Small intestine (tissue), 7 donors: ENCODE measurements around the gene MYOG. TPM values are rescaled to one million over a fixed set of nuclear protein-coding genes. Genes with fewer than 3 reads are reported as not detected.

Experiments used
- DNase-seq, 2 donors: peaks; one replicate each; pipeline versions ENCODE4 v3.0.0 to v3.0.0-alpha.2; 2013
- FAIRE-seq: peaks from 2 replicates; lab custom pipeline; 2012; peaks lifted over from hg19 to GRCh38; lab: Jason Lieb, UNC
- H3K27ac ChIP-seq, 3 donors: one replicate each; pipeline ENCODE4 v1.5.1; 2013; ENCODE audit warnings: low read length in 2 of 3, mild to moderate bottlenecking in 2 of 3, control low read depth in 1 of 3, inconsistent platforms in 1 of 3, low read depth in 1 of 3, moderate library complexity in 1 of 3
- H3K27me3 ChIP-seq, 3 donors: one replicate each; pipeline ENCODE4 v1.6.1; 2013; ENCODE audit warnings: low read length in 3 of 3, inconsistent platforms in 1 of 3; ENCODE audit not compliant: control insufficient read depth in 3 of 3, insufficient read depth in 3 of 3
- H3K36me3 ChIP-seq, 3 donors: one replicate each; pipeline ENCODE4 v1.6.1; 2013; ENCODE audit warnings: low read length in 3 of 3, inconsistent platforms in 1 of 3, low read depth in 1 of 3, mild to moderate bottlenecking in 1 of 3, moderate library complexity in 1 of 3; ENCODE audit not compliant: control insufficient read depth in 3 of 3, insufficient read depth in 2 of 3
- H3K4me1 ChIP-seq, 3 donors: one replicate each; pipeline ENCODE4 v1.6.1; 2013; ENCODE audit warnings: low read length in 2 of 3, inconsistent platforms in 1 of 3, low read depth in 1 of 3, mild to moderate bottlenecking in 1 of 3, moderate library complexity in 1 of 3; ENCODE audit not compliant: control insufficient read depth in 3 of 3, insufficient read depth in 2 of 3
- H3K4me3 ChIP-seq, 3 donors: one replicate each; pipeline ENCODE4 v1.5.1; 2013; ENCODE audit warnings: low read length in 3 of 3, control low read depth in 1 of 3, inconsistent platforms in 1 of 3, low read depth in 1 of 3, mild to moderate bottlenecking in 1 of 3, moderate library complexity in 1 of 3
- H3K9me3 ChIP-seq, 2 donors: one replicate each; pipeline ENCODE4 v1.6.1; 2013; ENCODE audit warnings: low read depth in 1 of 2, low read length in 1 of 2; ENCODE audit not compliant: control insufficient read depth in 2 of 2, insufficient read depth in 1 of 2
- WGBS, 3 donors: extraction: QIAGEN DNeasy Blood & Tissue Kit; methylation state at CpG; one replicate each; pipeline ENCODE4 v1.1.7; 2013; 5-methylcytosine and 5-hydroxymethylcytosine counted together
- polyA plus RNA-seq, 4 donors: library from polyadenylated mRNA; stranded (reverse) in 3 of 4; unstranded in 1 of 4; fragments of 200-250 nt in 3 of 4; fragments of 120-200 nt in 1 of 4; gene quantifications; one replicate each; pipeline versions ENCODE4 v1.2.1 to v1.2.3, GENCODE V29; 2013
- donor health status: healthy with polysubstance abuse.
- donor health status: control.
- donor health status: control.
- donor health status: Bipolar disorder and iron deficiency.
- donor health status: healthy.

Gene MYOG
- polyA plus RNA-seq, 4 donors, result 1.5 TPM; not detected in 3

DNA sequence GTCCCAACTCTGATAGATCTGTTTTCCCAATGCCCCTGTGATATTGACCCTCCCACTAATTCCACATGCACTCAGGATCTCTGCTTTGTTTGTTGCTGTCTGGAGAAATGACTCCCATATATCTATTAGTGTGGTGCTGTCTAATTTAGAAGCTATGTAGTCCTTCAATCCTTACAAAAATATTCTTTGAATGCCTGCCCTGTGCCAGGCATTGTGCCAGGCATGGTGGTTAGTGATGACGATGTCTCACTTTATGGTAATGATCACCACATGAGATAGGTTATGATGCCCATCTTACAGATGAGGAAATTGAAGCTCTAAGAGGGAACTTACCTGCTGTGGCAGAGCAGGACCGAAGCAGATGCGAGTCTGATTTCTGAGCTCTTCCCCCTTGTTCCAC, 12.9 kb downstream of the MYOG start:
- no peaks in the 10 kb centered on the region for H3K9me3 ChIP-seq
- H3K27ac ChIP-seq, result no peak overlapping the region
- H3K27me3 ChIP-seq, result peaks cover 9 to 48% (median 11%) of the 10 kb centered on the region in 3 donors
- FAIRE-seq (no peak), DNase-seq (no peak)
- WGBS, 3 donors, result 77 to 85% (median 82%) methylated on average over 3 of the region's 3 CpGs
- no peak overlapping the region for H3K4me3 ChIP-seq
- no peaks in the 10 kb centered on the region for H3K36me3 ChIP-seq
- no peaks in the 10 kb centered on the region for H3K4me1 ChIP-seq

DNA sequence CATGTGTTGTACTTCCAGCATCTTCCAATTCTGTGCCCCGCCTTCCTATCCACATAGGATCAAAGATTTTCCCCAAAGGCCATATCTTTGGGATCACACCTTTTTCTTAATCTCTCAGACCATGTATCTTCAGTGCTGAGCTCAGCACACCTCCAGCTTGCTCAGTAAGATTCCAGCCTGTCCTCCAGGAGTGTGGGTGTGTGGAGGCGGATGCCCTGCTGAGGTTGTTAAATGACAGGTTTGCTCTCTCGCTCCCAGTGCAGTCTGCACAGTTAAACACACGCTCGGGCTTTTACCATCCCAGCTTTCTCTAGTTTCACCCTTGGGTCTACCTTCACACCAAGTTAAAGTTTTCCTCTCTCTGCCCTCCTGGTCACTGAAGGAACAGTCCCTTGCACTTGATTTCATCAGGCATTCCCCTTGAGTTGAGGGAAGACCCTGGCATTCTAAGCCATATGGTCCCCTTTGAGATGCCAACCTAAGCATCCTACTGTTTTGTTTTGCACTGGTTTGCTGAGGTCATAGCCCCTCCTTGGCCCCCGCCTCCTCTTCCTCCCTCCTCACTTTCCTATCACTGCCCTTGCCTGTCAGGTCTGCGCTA, 13.7 kb downstream of the MYOG start:
- Histone ChIP-seq H3K9me3 (no peaks in the 10 kb centered on the region), H3K27ac (no peak overlapping the region), H3K27me3 (peaks cover 9 to 40% (median 11%) of the 10 kb centered on the region in 3 donors), H3K36me3 (no peaks in the 10 kb centered on the region), H3K4me1 (no peaks in the 10 kb centered on the region), H3K4me3 (no peak overlapping the region)
- 79 to 84% (median 81%) methylated on average over 7 of the region's 7 CpGs for WGBS, 3 donors
- DNase-seq, result no peak
- FAIRE-seq, result no peak

DNA sequence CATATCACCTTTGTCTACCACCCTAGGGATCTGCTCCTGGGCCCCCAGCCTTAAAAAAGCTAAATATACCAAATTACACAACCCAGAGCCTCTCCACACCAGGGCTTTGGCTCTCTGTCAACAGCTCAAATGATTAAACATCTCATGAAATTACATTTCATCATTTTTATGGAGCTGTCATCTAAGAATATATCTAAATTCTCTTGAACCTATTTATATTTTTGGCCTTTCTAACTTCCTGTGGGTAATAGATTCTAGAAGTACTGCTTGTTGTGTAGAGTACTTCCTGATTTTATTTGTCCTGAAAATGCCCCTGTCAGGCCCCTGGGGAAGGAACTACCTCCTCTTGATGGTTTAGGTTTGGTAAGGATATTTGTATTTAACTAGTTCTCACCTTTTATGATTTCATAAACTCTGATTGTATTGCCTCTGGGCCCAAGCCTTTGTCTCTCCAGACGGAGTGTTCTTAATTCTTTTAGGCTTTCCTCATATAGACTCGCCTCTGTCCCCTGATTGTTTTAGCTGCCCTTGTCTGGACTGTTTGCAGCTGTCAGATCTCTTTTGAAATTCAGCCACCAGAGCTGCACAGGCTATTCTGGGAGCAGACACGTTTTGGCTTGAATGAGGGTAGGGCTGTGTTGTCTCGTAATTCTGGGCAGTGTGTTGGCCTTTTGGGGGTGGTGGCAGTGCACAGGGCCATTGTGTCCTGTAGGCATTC, 16.6 kb downstream of the MYOG start:
- peaks cover 0 to 12% (median 2%) of the 10 kb centered on the region in 3 donors for H3K27me3 ChIP-seq
- no peaks in the 10 kb centered on the region for H3K4me1 ChIP-seq
- no peak overlapping the region for H3K4me3 ChIP-seq
- DNase-seq (no peak), FAIRE-seq (no peak)
- H3K27ac ChIP-seq, result peak overlapping the region in 2 of 3 donors; percentile 1 to 13
- no peaks in the 10 kb centered on the region for H3K36me3 ChIP-seq
- 36 to 56% (median 54%) methylated on average over 4 of the region's 4 CpGs for WGBS, 3 donors
- no peaks in the 10 kb centered on the region for H3K9me3 ChIP-seq

DNA sequence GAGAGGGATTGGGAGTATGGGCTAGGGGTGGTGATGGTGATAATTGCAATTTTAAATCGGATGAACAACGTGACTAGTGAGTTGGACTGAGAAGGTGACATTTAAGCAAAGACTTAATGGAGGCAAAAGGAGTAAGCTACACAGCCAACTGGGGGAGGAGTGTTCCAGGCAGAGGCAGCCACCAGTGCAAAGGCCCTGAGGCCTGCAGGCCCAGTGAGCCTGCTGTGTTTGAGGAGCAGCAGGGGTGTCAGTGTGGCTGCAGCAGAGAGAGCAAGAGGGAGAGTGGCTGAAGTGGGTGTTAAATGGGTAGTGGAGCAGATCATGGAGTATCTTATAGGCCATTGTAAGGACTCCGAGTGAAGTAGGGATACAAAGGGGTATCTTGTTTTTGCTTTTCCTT, 18.8 kb downstream of the MYOG start:
- Histone ChIP-seq H3K27ac (no peak overlapping the region), H3K4me3 (no peak overlapping the region), H3K9me3 (no peaks in the 10 kb centered on the region), H3K36me3 (no peaks in the 10 kb centered on the region), H3K27me3 (no peaks in the 10 kb centered on the region), H3K4me1 (no peaks in the 10 kb centered on the region)
- 90 to 93% (median 92%) methylated on average over 3 of the region's 3 CpGs for WGBS, 3 donors
- DNase-seq (no peak), FAIRE-seq (no peak)

DNA sequence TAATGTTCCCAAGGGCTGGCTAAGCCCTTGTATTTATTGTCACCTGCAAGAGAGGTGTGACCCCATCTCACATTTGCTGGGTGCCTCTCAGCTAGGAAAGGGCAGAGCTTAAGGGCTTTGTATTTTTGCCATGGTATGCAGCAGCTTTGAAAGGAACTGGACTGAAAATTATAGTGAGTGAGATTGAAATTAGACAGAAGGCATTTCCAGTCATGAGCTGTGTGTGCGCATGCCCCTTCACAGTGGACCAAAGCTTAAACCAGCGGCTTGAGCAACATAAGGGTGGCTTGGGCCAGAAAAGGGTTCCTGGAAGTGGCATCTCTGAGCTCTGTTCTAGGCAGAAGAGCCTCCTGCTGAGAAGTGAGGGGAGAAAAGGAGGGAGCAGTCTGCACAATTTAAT, 19.8 kb downstream of the MYOG start:
- DNase-seq (no peak), FAIRE-seq (no peak)
- no peaks in the 10 kb centered on the region for H3K4me1 ChIP-seq
- WGBS, 3 donors, result 70 to 95% (median 86%) methylated on average over 2 of the region's 2 CpGs
- H3K4me3 ChIP-seq, result no peak overlapping the region
- H3K36me3 ChIP-seq, result no peaks in the 10 kb centered on the region
- H3K27me3 ChIP-seq, result no peaks in the 10 kb centered on the region
- H3K27ac ChIP-seq, result no peak overlapping the region
- peaks cover 0 to 3% of the 10 kb centered on the region in 2 donors for H3K9me3 ChIP-seq

DNA sequence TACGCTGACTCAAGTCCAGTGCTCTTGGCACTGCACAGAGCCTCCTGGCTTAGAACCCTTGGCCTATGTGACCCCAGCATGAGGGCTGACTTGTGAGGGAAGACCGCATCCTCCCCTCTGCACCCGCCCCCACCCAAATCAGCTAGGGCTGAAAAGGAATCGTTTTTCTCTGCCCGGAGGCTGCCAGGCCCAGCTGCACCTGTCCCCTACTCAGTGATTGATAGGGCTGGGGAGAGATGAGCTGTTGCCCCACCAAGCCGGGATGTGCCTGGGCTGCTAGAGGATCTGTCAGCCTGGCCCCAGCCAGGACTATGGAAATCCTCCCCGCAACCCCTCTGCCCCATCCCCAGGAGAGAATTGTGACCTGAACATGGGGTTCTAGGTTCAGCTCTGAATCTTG, 20.6 kb downstream of the MYOG start:
- no peaks in the 10 kb centered on the region for H3K36me3 ChIP-seq
- FAIRE-seq, result no peak
- no peak overlapping the region for H3K4me3 ChIP-seq
- H3K27me3 ChIP-seq, result no peaks in the 10 kb centered on the region
- no peaks in the 10 kb centered on the region for H3K4me1 ChIP-seq
- WGBS, 3 donors, result 59 to 79% (median 60%) methylated on average over 7 of the region's 7 CpGs
- no peak overlapping the region for H3K27ac ChIP-seq
- H3K9me3 ChIP-seq, result peaks cover 0 to 3% of the 10 kb centered on the region in 2 donors
- DNase-seq, result no peak

DNA sequence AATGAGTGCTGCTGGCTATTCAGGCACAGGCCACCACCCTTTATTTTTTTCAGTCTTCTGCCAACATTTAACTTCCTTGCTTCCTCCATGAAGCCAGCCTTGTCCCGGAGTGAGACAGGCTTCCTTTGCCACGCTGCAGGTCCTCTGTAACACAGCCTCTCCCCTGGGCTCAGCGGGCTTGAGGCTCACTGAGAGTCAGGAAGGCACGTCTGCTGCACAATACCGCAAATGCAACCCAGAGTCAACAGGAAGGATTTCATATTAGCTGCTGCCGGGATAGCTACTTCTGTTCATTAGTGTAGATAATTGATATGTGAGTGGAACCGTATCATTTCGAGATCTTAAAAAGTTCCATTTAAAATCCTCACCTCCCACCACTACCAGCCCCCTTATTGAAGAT, 22.5 kb downstream of the MYOG start:
- no peak overlapping the region for H3K4me3 ChIP-seq
- H3K27ac ChIP-seq, result no peak overlapping the region
- H3K9me3 ChIP-seq, result peaks cover 0 to 3% of the 10 kb centered on the region in 2 donors
- DNase-seq (no peak), FAIRE-seq (no peak)
- no peaks in the 10 kb centered on the region for H3K4me1 ChIP-seq
- H3K27me3 ChIP-seq, result peaks cover 0 to 2% (median 0%) of the 10 kb centered on the region in 3 donors
- H3K36me3 ChIP-seq, result no peaks in the 10 kb centered on the region
- WGBS, 3 donors, result 65 to 86% (median 66%) methylated on average over 8 of the region's 8 CpGs

DNA sequence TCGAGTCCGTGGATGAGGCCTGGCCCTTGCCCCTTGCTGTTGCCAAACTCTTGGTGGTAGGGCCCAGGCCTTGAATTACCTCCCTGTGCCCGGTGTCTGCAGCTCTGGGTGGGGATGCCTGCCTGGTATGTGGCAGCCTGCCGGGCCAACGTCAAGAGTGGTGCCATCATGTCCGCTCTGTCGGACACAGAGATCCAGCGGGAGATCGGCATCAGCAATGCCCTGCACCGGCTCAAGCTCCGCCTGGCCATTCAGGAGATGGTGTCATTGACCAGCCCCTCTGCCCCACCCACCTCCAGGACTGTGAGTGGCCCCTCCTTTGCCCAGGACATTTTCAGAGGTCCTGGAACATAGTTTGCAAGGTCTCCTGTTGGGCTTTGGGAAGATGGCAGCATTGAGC, 25.7 kb downstream of the MYOG start:
- no peak overlapping the region for H3K4me3 ChIP-seq
- peaks cover 0 to 6% (median 0%) of the 10 kb centered on the region in 3 donors for H3K27me3 ChIP-seq
- no peak overlapping the region for H3K27ac ChIP-seq
- peaks cover 0 to 3% of the 10 kb centered on the region in 2 donors for H3K9me3 ChIP-seq
- DNase-seq (no peak), FAIRE-seq (no peak)
- H3K36me3 ChIP-seq, result no peaks in the 10 kb centered on the region
- H3K4me1 ChIP-seq, result no peaks in the 10 kb centered on the region
- 90 to 95% (median 92%) methylated on average over 11 of the region's 11 CpGs for WGBS, 3 donors
